Subcutaneous adipose tissue (tissue), 4 donors: ENCODE data around the gene HSPA12B. TPM values are rescaled to one million over a fixed set of nuclear protein-coding genes. Genes with fewer than 3 reads are reported as not detected.

ENCODE experiments used
- total RNA-seq, 4 donors: library from RNA; depleted of rRNA; stranded (reverse); fragments of >200 nt; gene quantifications; one replicate each; pipeline ENCODE4 v1.1.0, GENCODE V29; 2016
- TF ChIP-seq, protein P1 (sequence below): fragments of 450-650 bp; IDR thresholded peaks from one replicate; pipeline ENCODE4 v1.5.1; 2016; ENCODE audit warnings: low read depth, mild to moderate bottlenecking, control low read depth, antibody characterized with exemption, moderate library complexity

HSPA12B gene
- total RNA-seq, 4 donors from 2014 or later, result 8.0 to 33.7 (median 8.6) TPM

- TF ChIP-seq, protein P1, sequence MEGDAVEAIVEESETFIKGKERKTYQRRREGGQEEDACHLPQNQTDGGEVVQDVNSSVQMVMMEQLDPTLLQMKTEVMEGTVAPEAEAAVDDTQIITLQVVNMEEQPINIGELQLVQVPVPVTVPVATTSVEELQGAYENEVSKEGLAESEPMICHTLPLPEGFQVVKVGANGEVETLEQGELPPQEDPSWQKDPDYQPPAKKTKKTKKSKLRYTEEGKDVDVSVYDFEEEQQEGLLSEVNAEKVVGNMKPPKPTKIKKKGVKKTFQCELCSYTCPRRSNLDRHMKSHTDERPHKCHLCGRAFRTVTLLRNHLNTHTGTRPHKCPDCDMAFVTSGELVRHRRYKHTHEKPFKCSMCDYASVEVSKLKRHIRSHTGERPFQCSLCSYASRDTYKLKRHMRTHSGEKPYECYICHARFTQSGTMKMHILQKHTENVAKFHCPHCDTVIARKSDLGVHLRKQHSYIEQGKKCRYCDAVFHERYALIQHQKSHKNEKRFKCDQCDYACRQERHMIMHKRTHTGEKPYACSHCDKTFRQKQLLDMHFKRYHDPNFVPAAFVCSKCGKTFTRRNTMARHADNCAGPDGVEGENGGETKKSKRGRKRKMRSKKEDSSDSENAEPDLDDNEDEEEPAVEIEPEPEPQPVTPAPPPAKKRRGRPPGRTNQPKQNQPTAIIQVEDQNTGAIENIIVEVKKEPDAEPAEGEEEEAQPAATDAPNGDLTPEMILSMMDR, result no peak
Measured at GRCh38 chr20:3800256-3800877, 67.9 kb downstream of the HSPA12B start.

DNA sequence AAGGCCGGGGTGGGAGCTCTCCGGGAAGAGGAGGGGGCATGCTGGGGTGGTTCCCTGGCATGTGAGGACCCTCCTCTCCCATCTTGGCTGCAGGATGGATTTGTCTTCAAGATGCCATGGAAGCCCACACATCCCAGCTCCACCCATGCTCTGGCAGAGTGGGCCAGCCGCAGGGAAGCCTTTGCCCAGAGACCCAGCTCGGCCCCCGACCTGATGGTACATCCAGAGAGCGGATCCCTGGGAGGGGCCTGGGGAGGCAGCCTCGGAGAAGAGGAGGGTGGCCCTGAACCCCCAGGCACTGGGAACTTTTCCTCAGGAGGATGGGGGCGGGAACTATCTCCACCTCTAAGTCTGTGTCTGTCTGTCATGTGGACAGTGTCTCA lies 68.4 kb downstream of the HSPA12B start:
- TF ChIP-seq, protein P1, result no peak

- TF ChIP-seq, protein P1, result no peak
Measured at GRCh38 chr20:3801299-3801698, 68.8 kb downstream of the HSPA12B start.

DNA sequence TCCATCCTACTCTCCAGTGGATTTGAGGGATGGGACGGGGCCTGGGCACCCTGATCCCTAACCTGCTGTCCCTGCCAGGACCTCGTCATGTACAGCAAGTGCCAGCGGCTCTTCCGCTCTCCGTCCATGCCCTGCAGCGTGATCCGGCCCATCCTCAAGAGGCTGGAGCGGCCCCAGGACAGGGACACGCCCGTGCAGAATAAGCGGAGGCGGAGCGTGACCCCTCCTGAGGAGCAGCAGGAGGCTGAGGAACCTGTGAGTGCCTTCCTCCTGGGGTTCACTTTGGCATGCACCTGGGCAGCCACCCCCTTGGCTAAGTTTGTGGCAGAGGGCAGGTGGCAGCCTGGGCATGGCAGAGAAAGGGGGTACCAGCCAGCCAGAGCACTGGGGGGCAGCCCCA lies 69.4 kb downstream of the HSPA12B start:
- TF ChIP-seq, protein P1, result no peak

Other genes starting within 250 kb of the HSPA12B start
- gene GFRA4, start 69.3 kb upstream of the HSPA12B start, total RNA-seq, result not detected
- 10 to 100 TPM; 23.6 to 43.9 (median 39.0) TPM for gene ADAM33, start 50.7 kb upstream of the HSPA12B start, total RNA-seq
- gene SIGLEC1, start 20.1 kb upstream of the HSPA12B start, total RNA-seq, result 10 to 100 TPM; 33.2 to 47.8 (median 37.5) TPM
- 100 to 1,000 TPM in 1 of 4 donors, 10 to 100 TPM in 3; 20.1 to 115 (median 22.8) TPM for gene ADISSP, start 35.1 kb downstream of the HSPA12B start, total RNA-seq
- gene SPEF1, start 48.8 kb downstream of the HSPA12B start, total RNA-seq, result 1 to 10 TPM in 1 of 4 donors, not detected in 3; 1.3 TPM
- gene CENPB, start 54.1 kb downstream of the HSPA12B start, total RNA-seq, result 100 to 1,000 TPM in 1 of 4 donors, 10 to 100 TPM in 3; 36.5 to 101 (median 51.4) TPM
- 10 to 100 TPM; 14.7 to 25.6 (median 19.2) TPM for gene CDC25B, start 63.6 kb downstream of the HSPA12B start, total RNA-seq
- gene AP5S1, start 87.9 kb downstream of the HSPA12B start, total RNA-seq, result 10 to 100 TPM in 2 of 4 donors, 1 to 10 TPM in 2; 8.0 to 15.1 (median 10.6) TPM
- 10 to 100 TPM; 20.7 to 58.0 (median 27.2) TPM for gene MAVS, start 114.1 kb downstream of the HSPA12B start, total RNA-seq
- gene PANK2, start 156.7 kb downstream of the HSPA12B start, total RNA-seq, result 10 to 100 TPM; 31.3 to 59.5 (median 47.6) TPM